Type B pancreatic cell (in vitro differentiated cells): Measurements from ENCODE around the gene GPR137. TPM values are rescaled to one million over a fixed set of nuclear protein-coding genes. Genes with fewer than 3 reads are reported as not detected.
A peak's percentile ranks its signal among the peaks of the same experiment; 100 is the strongest.

ENCODE experiments used
- DNase-seq: peaks from one replicate; pipeline ENCODE4 v3.0.0; 2021; ENCODE audit warnings: mixed read lengths; ENCODE audit not compliant: unreplicated experiment; ENCODE audit errors: extremely low spot score
- H3K27ac Mint-ChIP-seq: 2 replicates; pipeline ENCODE4 v1.8.0; 2021; ENCODE audit warnings: mild to moderate bottlenecking, mixed read lengths
- H3K27me3 Mint-ChIP-seq: 2 replicates; pipeline ENCODE4 v1.8.0; 2021; ENCODE audit warnings: mixed read lengths
- H3K36me3 Mint-ChIP-seq: 2 replicates; pipeline ENCODE4 v1.8.0; 2021; ENCODE audit warnings: mixed read lengths
- H3K4me1 Mint-ChIP-seq: one replicate; pipeline ENCODE4 v1.8.0; 2021; ENCODE audit warnings: mixed read lengths; ENCODE audit not compliant: unreplicated experiment
- H3K4me3 Mint-ChIP-seq: 2 replicates; pipeline ENCODE4 v1.8.0; 2021; ENCODE audit warnings: mild to moderate bottlenecking, mixed read lengths
- H3K9me3 Mint-ChIP-seq: 2 replicates; pipeline ENCODE4 v1.8.0; 2021; ENCODE audit warnings: mixed read lengths
- total RNA-seq: library from RNA; stranded (reverse); gene quantifications from 2 replicates; pipeline ENCODE4 v1.2.1, GENCODE V29; 2021; ENCODE audit warnings: low replicate concordance
- TF ChIP-seq, protein P1 (sequence below): fragments of 200-600 bp; sonication (generic); conservative IDR thresholded peaks from 2 replicates; pipeline ENCODE4 v1.5.0; 2021; ENCODE audit warnings: antibody characterized with exemption, mild to moderate bottlenecking

Gene GPR137
- total RNA-seq, 1 donor from 2014 or later, result 47.9 TPM

DNA sequence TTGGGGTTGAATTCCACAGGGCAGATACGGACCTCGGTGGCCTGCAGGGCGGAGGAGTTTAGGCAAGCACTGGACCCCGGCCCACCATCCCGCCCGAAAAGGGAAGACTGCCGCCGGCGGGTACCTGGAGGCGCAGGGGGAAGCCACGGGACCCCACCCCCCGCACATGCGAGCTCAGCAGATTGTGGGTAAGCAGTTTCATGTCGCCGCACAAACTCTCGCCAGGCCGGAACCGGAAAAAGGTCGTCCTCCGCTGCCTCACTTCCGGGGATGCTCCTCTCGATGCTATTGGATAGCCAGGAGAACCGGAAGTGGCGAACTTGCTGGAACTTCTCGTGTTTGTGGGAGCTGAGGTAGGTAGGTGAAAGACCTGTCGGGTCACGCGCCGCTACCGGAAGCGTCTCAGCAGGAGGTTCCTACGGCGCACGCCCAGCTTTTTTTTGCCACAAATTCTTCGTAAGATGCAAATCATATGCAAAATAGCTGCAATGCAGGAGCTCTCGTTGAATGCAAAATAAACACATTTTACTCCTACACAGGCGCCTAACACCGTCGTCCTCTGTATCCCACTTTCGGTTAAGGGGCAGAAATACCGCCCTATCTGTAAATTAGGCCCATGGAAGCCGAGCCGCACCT, 31.8 kb downstream of the GPR137 start, which contains the start of gene TRMT112:
TRMT112 (minus strand) TSS at position 235 of the 636 bp plus-strand sequence; CDS start at position 202, 33 bp downstream.
- TF ChIP-seq, protein P1, sequence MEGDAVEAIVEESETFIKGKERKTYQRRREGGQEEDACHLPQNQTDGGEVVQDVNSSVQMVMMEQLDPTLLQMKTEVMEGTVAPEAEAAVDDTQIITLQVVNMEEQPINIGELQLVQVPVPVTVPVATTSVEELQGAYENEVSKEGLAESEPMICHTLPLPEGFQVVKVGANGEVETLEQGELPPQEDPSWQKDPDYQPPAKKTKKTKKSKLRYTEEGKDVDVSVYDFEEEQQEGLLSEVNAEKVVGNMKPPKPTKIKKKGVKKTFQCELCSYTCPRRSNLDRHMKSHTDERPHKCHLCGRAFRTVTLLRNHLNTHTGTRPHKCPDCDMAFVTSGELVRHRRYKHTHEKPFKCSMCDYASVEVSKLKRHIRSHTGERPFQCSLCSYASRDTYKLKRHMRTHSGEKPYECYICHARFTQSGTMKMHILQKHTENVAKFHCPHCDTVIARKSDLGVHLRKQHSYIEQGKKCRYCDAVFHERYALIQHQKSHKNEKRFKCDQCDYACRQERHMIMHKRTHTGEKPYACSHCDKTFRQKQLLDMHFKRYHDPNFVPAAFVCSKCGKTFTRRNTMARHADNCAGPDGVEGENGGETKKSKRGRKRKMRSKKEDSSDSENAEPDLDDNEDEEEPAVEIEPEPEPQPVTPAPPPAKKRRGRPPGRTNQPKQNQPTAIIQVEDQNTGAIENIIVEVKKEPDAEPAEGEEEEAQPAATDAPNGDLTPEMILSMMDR, result no peak
- Mint-ChIP-seq H3K27me3 (no peaks in the 10 kb centered on the region), H3K4me1 (peaks cover 21% of the 10 kb centered on the region), H3K9me3 (no peaks in the 10 kb centered on the region), H3K27ac (peak within 1 kb of the TSS; percentile 100), H3K4me3 (peak within 1 kb of the TSS; percentile 97), H3K36me3 (peaks cover 14% of the 10 kb centered on the region)
- peak; percentile 90 for DNase-seq

DNA sequence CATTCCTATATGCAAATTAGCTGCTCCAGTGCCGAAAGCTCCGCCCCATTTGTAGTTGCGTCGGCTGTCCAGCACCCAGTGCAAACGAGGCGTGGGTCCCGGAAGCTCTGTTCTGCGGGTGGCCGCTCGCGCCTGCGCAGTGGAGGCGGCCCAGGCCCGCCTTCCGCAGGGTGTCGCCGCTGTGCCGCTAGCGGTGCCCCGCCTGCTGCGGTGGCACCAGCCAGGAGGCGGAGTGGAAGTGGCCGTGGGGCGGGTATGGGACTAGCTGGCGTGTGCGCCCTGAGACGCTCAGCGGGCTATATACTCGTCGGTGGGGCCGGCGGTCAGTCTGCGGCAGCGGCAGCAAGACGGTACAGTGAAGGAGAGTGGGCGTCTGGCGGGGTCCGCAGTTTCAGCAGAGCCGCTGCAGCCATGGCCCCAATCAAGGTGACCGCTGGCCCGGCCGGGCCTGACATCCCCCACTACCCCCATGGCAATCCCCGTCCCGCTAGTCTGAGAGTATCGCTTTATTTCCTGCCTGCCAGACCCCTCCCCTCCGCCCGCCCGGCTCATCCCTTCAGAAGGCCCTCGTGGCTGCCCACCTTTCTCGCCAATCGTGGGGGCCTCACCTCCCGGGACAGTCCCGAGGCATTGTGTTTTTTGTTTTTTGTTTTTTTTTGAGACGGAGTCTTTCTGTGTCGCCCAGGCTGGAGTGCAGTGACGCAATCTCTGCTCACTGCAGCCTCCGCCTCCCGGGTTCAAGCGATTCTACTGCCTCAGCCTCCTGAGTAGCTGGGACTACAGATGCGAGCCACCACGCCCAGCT, 32.5 kb downstream of the GPR137 start, which contains the start of gene PRDX5:
PRDX5 (plus strand) TSS at position 161 of the 805 bp plus-strand sequence; CDS start at position 256, 95 bp downstream.
- Mint-ChIP-seq H3K4me1 (peaks cover 21% of the 10 kb centered on the region), H3K4me3 (peak within 1 kb of the TSS; percentile 97), H3K36me3 (peaks cover 9% of the 10 kb centered on the region), H3K27me3 (no peaks in the 10 kb centered on the region), H3K27ac (peak within 1 kb of the TSS; percentile 100), H3K9me3 (no peaks in the 10 kb centered on the region)
- DNase-seq, result peak; percentile 93
- TF ChIP-seq, protein P1, result peak; percentile 30

DNA sequence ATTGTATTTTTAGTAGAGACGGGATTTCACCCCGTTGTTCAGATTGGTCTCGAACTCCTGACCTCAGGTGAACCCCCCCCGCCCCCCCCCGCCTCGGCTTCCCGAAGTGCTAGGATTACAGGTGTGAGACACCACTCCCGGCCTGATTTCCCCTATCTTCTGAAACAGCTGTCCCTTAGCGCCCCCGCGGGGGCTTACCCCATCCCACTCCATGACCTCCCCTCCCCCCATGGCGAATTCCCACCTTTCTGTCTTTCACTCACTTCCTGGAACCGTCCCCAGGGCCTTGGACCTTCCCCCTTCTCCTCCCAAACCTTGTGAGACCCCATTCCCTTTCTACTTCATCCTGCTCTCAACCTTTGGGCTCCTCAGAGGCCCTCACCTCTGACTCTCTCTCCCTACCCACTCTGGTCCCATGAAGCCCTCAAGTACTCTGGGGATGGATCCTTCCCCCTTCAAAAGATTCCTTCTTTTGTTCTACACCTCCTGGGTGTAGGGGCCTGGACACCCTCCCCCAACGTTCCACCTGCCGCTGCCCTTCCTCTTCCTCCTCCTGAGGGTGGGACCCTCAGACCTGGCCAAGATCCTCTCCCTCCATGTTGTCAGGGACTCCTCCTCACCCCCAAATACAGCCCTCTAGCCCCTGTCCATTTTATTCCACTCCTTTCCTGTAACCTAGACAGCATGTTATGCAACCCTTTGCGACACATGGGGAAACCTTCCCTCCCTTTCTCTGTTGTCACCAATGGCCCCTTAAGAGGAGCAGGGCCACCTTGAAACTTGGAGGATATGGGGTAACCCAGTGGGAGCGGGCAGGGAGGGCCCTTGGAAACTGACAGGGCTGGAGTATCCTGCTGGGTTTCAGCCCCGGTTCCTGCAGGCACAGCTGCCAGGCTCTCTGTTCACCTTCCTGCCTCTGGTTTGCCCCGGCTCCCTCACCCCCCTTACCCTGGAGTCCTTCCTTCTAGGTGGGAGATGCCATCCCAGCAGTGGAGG, 33.4 kb downstream of the GPR137 start:
- no peaks in the 10 kb centered on the region for H3K9me3 Mint-ChIP-seq
- peak overlapping the region; percentile 97 for H3K4me3 Mint-ChIP-seq
- H3K36me3 Mint-ChIP-seq, result peaks cover 8% of the 10 kb centered on the region
- H3K27ac Mint-ChIP-seq, result peak overlapping the region; percentile 100
- H3K4me1 Mint-ChIP-seq, result peaks cover 21% of the 10 kb centered on the region
- DNase-seq, result no peak
- TF ChIP-seq, protein P1, result no peak
- no peaks in the 10 kb centered on the region for H3K27me3 Mint-ChIP-seq

DNA sequence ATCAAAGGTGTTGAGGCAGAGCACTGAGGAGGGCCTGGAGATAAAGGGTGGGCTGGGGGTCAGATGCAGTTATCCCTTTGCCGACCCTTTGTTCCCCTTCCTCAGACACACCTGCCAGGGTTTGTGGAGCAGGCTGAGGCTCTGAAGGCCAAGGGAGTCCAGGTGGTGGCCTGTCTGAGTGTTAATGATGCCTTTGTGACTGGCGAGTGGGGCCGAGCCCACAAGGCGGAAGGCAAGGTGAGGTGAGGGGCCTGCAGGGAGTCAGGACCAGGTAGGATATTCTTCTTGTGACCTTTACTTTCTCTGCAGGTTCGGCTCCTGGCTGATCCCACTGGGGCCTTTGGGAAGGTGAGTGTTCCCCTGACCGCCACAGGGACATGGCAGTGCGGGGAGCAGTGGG, 34.9 kb downstream of the GPR137 start:
- no peaks in the 10 kb centered on the region for H3K27me3 Mint-ChIP-seq
- TF ChIP-seq, protein P1, result no peak
- peak overlapping the region; percentile 100 for H3K27ac Mint-ChIP-seq
- H3K4me3 Mint-ChIP-seq, result peak overlapping the region; percentile 75
- H3K36me3 Mint-ChIP-seq, result peaks cover 8% of the 10 kb centered on the region
- H3K4me1 Mint-ChIP-seq, result peaks cover 21% of the 10 kb centered on the region
- DNase-seq, result no peak
- H3K9me3 Mint-ChIP-seq, result no peaks in the 10 kb centered on the region

DNA sequence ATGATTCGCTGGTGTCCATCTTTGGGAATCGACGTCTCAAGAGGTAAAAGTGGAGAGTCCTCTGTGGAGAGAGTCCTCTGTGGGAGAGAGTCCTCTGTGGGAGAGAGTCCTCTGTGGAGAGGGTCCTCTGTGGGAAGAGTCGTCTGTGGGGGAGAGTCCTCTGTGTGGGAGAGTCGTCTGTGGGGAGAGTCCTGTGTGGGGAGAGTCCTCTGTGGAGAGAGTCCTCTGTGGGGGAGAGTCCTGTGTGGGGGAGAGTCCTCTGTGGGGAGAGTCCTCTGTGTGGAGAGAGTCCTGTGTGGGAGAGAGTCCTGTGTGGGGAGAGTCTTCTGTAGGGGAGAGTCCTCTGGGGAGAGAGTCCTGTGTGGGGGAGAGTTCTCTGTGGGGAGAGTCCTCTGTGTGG, 35.4 kb downstream of the GPR137 start:
- Mint-ChIP-seq H3K36me3 (peaks cover 8% of the 10 kb centered on the region), H3K27me3 (no peaks in the 10 kb centered on the region), H3K27ac (peak overlapping the region; percentile 100), H3K4me1 (peaks cover 21% of the 10 kb centered on the region), H3K9me3 (no peaks in the 10 kb centered on the region), H3K4me3 (peak overlapping the region; percentile 75)
- DNase-seq, result no peak
- TF ChIP-seq, protein P1, result no peak
